Forelimb muscle (tissue), 1 donor: Measurements from ENCODE around the gene ADIPOR2. TPM values are rescaled to one million over a fixed set of nuclear protein-coding genes. Genes with fewer than 3 reads are reported as not detected.
"Not testable (repeated sequence)": the region's sequence is repeated elsewhere in the genome, so short reads cannot be mapped to it uniquely, and the experiment has no call there.

Source experiments
- DNase-seq: peaks from one replicate; pipeline ENCODE4 v3.0.0-alpha.2; 2013; ENCODE audit warnings: low read depth
- polyA plus RNA-seq: library from polyadenylated mRNA; unstranded; fragments of 120-200 nt; gene quantifications from one replicate; pipeline ENCODE4 v1.2.1, GENCODE V29; 2013; ENCODE audit not compliant: insufficient read length

ADIPOR2 gene
- polyA plus RNA-seq, 1 donor, result 24.3 TPM

- no peak for DNase-seq
Measured at GRCh38 chr12:1703771-1704722, 13.2 kb downstream of the ADIPOR2 start.

- DNase-seq, result no peak
Measured at GRCh38 chr12:1705774-1706631, 15.1 kb downstream of the ADIPOR2 start.

GRCh38 chr12:1706632-1706980 is 15.7 kb downstream of the ADIPOR2 start:
- no peak for DNase-seq

GRCh38 chr12:1707051-1707450 is 16.2 kb downstream of the ADIPOR2 start:
- no peak for DNase-seq

GRCh38 chr12:1709968-1710367 is 19.1 kb downstream of the ADIPOR2 start:
- not testable (repeated sequence) for DNase-seq

GRCh38 chr12:1710870-1711269 is 20.0 kb downstream of the ADIPOR2 start:
- DNase-seq, result not testable (repeated sequence)

- DNase-seq, result not testable (repeated sequence)
Measured at GRCh38 chr12:1711536-1712211, 20.8 kb downstream of the ADIPOR2 start.

GRCh38 chr12:1712305-1712704 is 21.4 kb downstream of the ADIPOR2 start:
- DNase-seq, result not testable (repeated sequence)

- DNase-seq, result not testable (repeated sequence)
Measured at GRCh38 chr12:1712852-1713251, 22.0 kb downstream of the ADIPOR2 start.

- DNase-seq, result not testable (repeated sequence)
Measured at GRCh38 chr12:1713783-1714348, 23.0 kb downstream of the ADIPOR2 start.

- DNase-seq, result not testable (repeated sequence)
Measured at GRCh38 chr12:1715459-1715858, 24.6 kb downstream of the ADIPOR2 start.

GRCh38 chr12:1716215-1716862 is 25.5 kb downstream of the ADIPOR2 start:
- no peak for DNase-seq

GRCh38 chr12:1716911-1717310 is 26.0 kb downstream of the ADIPOR2 start:
- no peak for DNase-seq

- DNase-seq, result no peak
Measured at GRCh38 chr12:1719139-1719538, 28.3 kb downstream of the ADIPOR2 start.

GRCh38 chr12:1720494-1720893 is 29.6 kb downstream of the ADIPOR2 start:
- no peak for DNase-seq

- DNase-seq, result no peak
Measured at GRCh38 chr12:1723721-1724120, 32.9 kb downstream of the ADIPOR2 start.

GRCh38 chr12:1724250-1724649 is 33.4 kb downstream of the ADIPOR2 start:
- no peak for DNase-seq

- DNase-seq, result no peak
Measured at GRCh38 chr12:1726753-1727152, 35.9 kb downstream of the ADIPOR2 start.

GRCh38 chr12:1728824-1729223 is 38.0 kb downstream of the ADIPOR2 start:
- DNase-seq, result no peak

GRCh38 chr12:1731019-1731687 is 40.3 kb downstream of the ADIPOR2 start:
- DNase-seq, result no peak
